GM18907 (cell line): ENCODE results near the gene MAPT.

ENCODE experiments used
- ATAC-seq: cut with Tn5 transposase; IDR thresholded peaks from one replicate; pipeline ENCODE4 v1.9.1; 2021; ENCODE audit warnings: mild to moderate bottlenecking, moderate library complexity; ENCODE audit not compliant: unreplicated experiment

MAPT gene

GRCh38 chr17:46026166-46027047 lies 132.1 kb downstream of the MAPT start:
- no peak for ATAC-seq

GRCh38 chr17:46027048-46027975 lies 133.0 kb downstream of the MAPT start:
- no peak for ATAC-seq

- no peak for ATAC-seq
These were observed 133.6 kb downstream of the MAPT start for GRCh38 chr17:46027976-46028325.

GRCh38 chr17:46028374-46028773 lies 134.0 kb downstream of the MAPT start:
- ATAC-seq = no peak

GRCh38 chr17:46028981-46029565 lies 134.7 kb downstream of the MAPT start:
- ATAC-seq = no peak

GRCh38 chr17:46029627-46030026 lies 135.3 kb downstream of the MAPT start:
- ATAC-seq = no peak

- ATAC-seq = no peak
These were observed 136.4 kb downstream of the MAPT start for GRCh38 chr17:46030752-46031151.

- no peak for ATAC-seq
These were observed 137.1 kb downstream of the MAPT start for GRCh38 chr17:46031440-46031839.

- ATAC-seq = no peak
These were observed 137.6 kb downstream of the MAPT start for GRCh38 chr17:46031920-46032319.

GRCh38 chr17:46032909-46033308 lies 138.6 kb downstream of the MAPT start:
- ATAC-seq = no peak

- ATAC-seq = no peak
These were observed 139.0 kb downstream of the MAPT start for GRCh38 chr17:46033392-46033791.

GRCh38 chr17:46035112-46035818 lies 140.9 kb downstream of the MAPT start:
- ATAC-seq = peak; percentile 52

- ATAC-seq = no peak
These were observed 142.1 kb downstream of the MAPT start for GRCh38 chr17:46036491-46036890.

GRCh38 chr17:46037722-46038255 lies 143.4 kb downstream of the MAPT start:
- no peak for ATAC-seq

GRCh38 chr17:46038414-46038813 lies 144.1 kb downstream of the MAPT start:
- no peak for ATAC-seq

GRCh38 chr17:46038937-46039336 lies 144.6 kb downstream of the MAPT start:
- ATAC-seq = no peak

GRCh38 chr17:46039592-46040186 lies 145.3 kb downstream of the MAPT start:
- no peak for ATAC-seq

- no peak for ATAC-seq
These were observed 147.9 kb downstream of the MAPT start for GRCh38 chr17:46042246-46042645.

GRCh38 chr17:46042925-46043324 lies 148.6 kb downstream of the MAPT start:
- ATAC-seq = no peak

GRCh38 chr17:46043606-46044005 lies 149.3 kb downstream of the MAPT start:
- ATAC-seq = no peak
